Prostate gland (tissue), 2 donors: ENCODE results near the gene EFCAB5.

Experiments
- POLR2A ChIP-seq: fragments of 450-650 bp; IDR thresholded peaks from one replicate; pipeline ENCODE4 v1.6.1; 2016; ENCODE audit warnings: antibody characterized with exemption, mild to moderate bottlenecking
- POLR2AphosphoS5 ChIP-seq: sonication (generic); formaldehyde crosslinking; IDR thresholded peaks from one replicate; pipeline ENCODE4 v1.6.1; 2017; ENCODE audit warnings: antibody characterized with exemption
- TF ChIP-seq, protein P1 (sequence below), 4 experiments: fragments of 200-600 bp in 2 of 4; fragments of 450-650 bp in 2 of 4; sonication (generic) in 2 of 4; IDR thresholded peaks; 1 replicate in 3 of 4; 2 replicates in 1 of 4; pipeline ENCODE4 v1.5.1; 2016 to 2019; ENCODE audit warnings: antibody characterized with exemption in 4 of 4, mild to moderate bottlenecking in 2 of 4, moderate library complexity in 2 of 4

GRCh38 chr17:30005709-30006320 is 64.4 kb downstream of the EFCAB5 start:
- TF ChIP-seq, protein P1, sequence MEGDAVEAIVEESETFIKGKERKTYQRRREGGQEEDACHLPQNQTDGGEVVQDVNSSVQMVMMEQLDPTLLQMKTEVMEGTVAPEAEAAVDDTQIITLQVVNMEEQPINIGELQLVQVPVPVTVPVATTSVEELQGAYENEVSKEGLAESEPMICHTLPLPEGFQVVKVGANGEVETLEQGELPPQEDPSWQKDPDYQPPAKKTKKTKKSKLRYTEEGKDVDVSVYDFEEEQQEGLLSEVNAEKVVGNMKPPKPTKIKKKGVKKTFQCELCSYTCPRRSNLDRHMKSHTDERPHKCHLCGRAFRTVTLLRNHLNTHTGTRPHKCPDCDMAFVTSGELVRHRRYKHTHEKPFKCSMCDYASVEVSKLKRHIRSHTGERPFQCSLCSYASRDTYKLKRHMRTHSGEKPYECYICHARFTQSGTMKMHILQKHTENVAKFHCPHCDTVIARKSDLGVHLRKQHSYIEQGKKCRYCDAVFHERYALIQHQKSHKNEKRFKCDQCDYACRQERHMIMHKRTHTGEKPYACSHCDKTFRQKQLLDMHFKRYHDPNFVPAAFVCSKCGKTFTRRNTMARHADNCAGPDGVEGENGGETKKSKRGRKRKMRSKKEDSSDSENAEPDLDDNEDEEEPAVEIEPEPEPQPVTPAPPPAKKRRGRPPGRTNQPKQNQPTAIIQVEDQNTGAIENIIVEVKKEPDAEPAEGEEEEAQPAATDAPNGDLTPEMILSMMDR (IDR thresholded peaks at IDR 0.05): no peak
- TF ChIP-seq POLR2A (no peak), POLR2AphosphoS5 (no peak)
